ENCODE data around the gene RARRES2. TPM values are rescaled to one million over a fixed set of nuclear protein-coding genes. Genes with fewer than 3 reads are reported as not detected.
A peak's percentile ranks its signal among the peaks of the same experiment; 100 is the strongest.

Gene RARRES2
- polyA plus RNA-seq, 1 donor (not counting 4 experiments of a cell fraction or from before 2014, with no cell fraction given), result not detected

- no peaks in the 10 kb centered on the region for H3K36me3 ChIP-seq (ENCODE audit: control insufficient read depth in 2 of 2, extremely low read depth in 1 of 2, insufficient read depth in 2 of 2, low read length in 2 of 2)
- H3K4me1 ChIP-seq (ENCODE audit: control insufficient read depth, extremely low read depth, insufficient read depth, low read length), result no peaks in the 10 kb centered on the region
- H3K27me3 ChIP-seq (ENCODE audit: control insufficient read depth, extremely low read depth, insufficient read depth, low read length), result no peaks in the 10 kb centered on the region
- no peaks in the 10 kb centered on the region for H4K20me1 ChIP-seq (ENCODE audit: control insufficient read depth, extremely low read depth, insufficient read depth, low read length)
- no peaks in the 10 kb centered on the region for H3K79me2 ChIP-seq (ENCODE audit: control insufficient read depth, insufficient read depth, low read length)
- H3K9me3 ChIP-seq (ENCODE audit: control insufficient read depth, low read depth, low read length), result no peaks in the 10 kb centered on the region
- dilution Hi-C loops (cut with MboI; ENCODE audit: extremely low pct_ligation_motif_present, low sequenced_read_pairs), result no loop called here
- TF ChIP-seq CTCF (optimal IDR thresholded peaks at IDR 0.05 in 1 of 3, IDR thresholded peaks at IDR 0.05 in 1 of 3, conservative IDR thresholded peaks at IDR 0.05 in 1 of 3; ENCODE audit: extremely low read depth in 1 of 3, insufficient read depth in 2 of 3, low read length in 3 of 3) (no peak), EZH2 (IDR thresholded peaks at IDR 0.05; ENCODE audit: low read length) (no peak)
- no peak overlapping the region for H3K4me3 ChIP-seq (ENCODE audit: control insufficient read depth in 2 of 3, extremely low read depth in 1 of 3, insufficient read depth in 2 of 3, low read depth in 1 of 3, low read length in 3 of 3)
- no peaks in the 10 kb centered on the region for H3K9me1 ChIP-seq (ENCODE audit: control insufficient read depth, extremely low read depth, insufficient read depth, low read length)
- H2AFZ ChIP-seq (ENCODE audit: control insufficient read depth, low read length), result no peak overlapping the region
- no peak overlapping the region for H3K4me2 ChIP-seq (ENCODE audit: control insufficient read depth, extremely low read depth, insufficient read depth, low read depth, low read length)
- H3K9ac ChIP-seq (ENCODE audit: control insufficient read depth, extremely low read depth, insufficient read depth, low read length), result no peak overlapping the region
- no peak overlapping the region for H3K27ac ChIP-seq (ENCODE audit: control insufficient read depth, insufficient read depth, low read length)
- FAIRE-seq, result no peak
- DNase-seq (ENCODE audit: low read depth, low spot score), result no peak
Observed at GRCh38 chr7:150358433-150358832, 17.0 kb upstream of the RARRES2 start.

GRCh38 chr7:150357771-150358427 is 16.5 kb upstream of the RARRES2 start:
- no peak for DNase-seq (ENCODE audit: low read depth, low spot score)
- FAIRE-seq, result no peak
- Histone ChIP-seq H3K4me1 (ENCODE audit: control insufficient read depth, extremely low read depth, insufficient read depth, low read length) (no peaks in the 10 kb centered on the region), H3K36me3 (ENCODE audit: control insufficient read depth in 2 of 2, extremely low read depth in 1 of 2, insufficient read depth in 2 of 2, low read length in 2 of 2) (no peaks in the 10 kb centered on the region), H2AFZ (ENCODE audit: control insufficient read depth, low read length) (no peak overlapping the region), H3K9me3 (ENCODE audit: control insufficient read depth, low read depth, low read length) (no peaks in the 10 kb centered on the region), H3K9ac (ENCODE audit: control insufficient read depth, extremely low read depth, insufficient read depth, low read length) (no peak overlapping the region), H3K4me3 (ENCODE audit: control insufficient read depth in 2 of 3, extremely low read depth in 1 of 3, insufficient read depth in 2 of 3, low read depth in 1 of 3, low read length in 3 of 3) (no peak overlapping the region), H4K20me1 (ENCODE audit: control insufficient read depth, extremely low read depth, insufficient read depth, low read length) (no peaks in the 10 kb centered on the region), H3K4me2 (ENCODE audit: control insufficient read depth, extremely low read depth, insufficient read depth, low read depth, low read length) (no peak overlapping the region), H3K27ac (ENCODE audit: control insufficient read depth, insufficient read depth, low read length) (no peak overlapping the region), H3K79me2 (ENCODE audit: control insufficient read depth, insufficient read depth, low read length) (no peaks in the 10 kb centered on the region), H3K9me1 (ENCODE audit: control insufficient read depth, extremely low read depth, insufficient read depth, low read length) (no peaks in the 10 kb centered on the region), H3K27me3 (ENCODE audit: control insufficient read depth, extremely low read depth, insufficient read depth, low read length) (no peaks in the 10 kb centered on the region)
- dilution Hi-C loops (cut with MboI; ENCODE audit: extremely low pct_ligation_motif_present, low sequenced_read_pairs), result no loop called here
- TF ChIP-seq CTCF (optimal IDR thresholded peaks at IDR 0.05 in 1 of 3, IDR thresholded peaks at IDR 0.05 in 1 of 3, conservative IDR thresholded peaks at IDR 0.05 in 1 of 3; ENCODE audit: extremely low read depth in 1 of 3, insufficient read depth in 2 of 3, low read length in 3 of 3) (peak in 1 of 3 experiments; percentile 12), EZH2 (IDR thresholded peaks at IDR 0.05; ENCODE audit: low read length) (no peak)
